ENCODE results near the gene ELAVL1.

GRCh38 chr19:7994114-7994513, 11.3 kb downstream of the ELAVL1 start:
- TF ChIP-seq POLR2A (IDR thresholded peaks at IDR 0.05): no peak
- TF ChIP-seq, protein P1, sequence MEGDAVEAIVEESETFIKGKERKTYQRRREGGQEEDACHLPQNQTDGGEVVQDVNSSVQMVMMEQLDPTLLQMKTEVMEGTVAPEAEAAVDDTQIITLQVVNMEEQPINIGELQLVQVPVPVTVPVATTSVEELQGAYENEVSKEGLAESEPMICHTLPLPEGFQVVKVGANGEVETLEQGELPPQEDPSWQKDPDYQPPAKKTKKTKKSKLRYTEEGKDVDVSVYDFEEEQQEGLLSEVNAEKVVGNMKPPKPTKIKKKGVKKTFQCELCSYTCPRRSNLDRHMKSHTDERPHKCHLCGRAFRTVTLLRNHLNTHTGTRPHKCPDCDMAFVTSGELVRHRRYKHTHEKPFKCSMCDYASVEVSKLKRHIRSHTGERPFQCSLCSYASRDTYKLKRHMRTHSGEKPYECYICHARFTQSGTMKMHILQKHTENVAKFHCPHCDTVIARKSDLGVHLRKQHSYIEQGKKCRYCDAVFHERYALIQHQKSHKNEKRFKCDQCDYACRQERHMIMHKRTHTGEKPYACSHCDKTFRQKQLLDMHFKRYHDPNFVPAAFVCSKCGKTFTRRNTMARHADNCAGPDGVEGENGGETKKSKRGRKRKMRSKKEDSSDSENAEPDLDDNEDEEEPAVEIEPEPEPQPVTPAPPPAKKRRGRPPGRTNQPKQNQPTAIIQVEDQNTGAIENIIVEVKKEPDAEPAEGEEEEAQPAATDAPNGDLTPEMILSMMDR (IDR thresholded peaks at IDR 0.05): no peak
